ENCODE results near the gene VIL1.

DNA sequence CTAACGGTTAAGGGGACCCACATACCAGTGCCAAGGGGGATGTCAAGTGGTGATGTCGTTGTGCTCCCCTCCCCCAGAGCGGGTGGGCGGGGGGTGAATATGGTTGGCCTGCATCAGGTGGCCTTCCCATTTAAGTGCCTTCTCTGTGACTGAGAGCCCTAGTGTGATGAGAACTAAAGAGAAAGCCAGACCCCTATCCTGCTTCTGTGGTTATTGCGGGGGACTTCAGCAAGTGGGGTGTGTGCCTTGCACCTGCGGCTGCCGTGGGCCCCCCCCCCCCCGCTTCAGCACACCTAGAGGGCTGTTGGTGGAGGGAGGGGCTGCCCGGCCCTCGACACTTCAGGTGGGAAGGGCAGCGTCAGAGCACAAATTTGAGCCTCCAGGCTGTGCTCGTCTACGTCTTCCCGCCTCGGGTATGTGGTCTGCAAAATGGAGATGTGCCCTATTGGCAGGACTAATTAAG lies 13.1 kb upstream of the VIL1 start:
- TF ChIP-seq, protein P1, sequence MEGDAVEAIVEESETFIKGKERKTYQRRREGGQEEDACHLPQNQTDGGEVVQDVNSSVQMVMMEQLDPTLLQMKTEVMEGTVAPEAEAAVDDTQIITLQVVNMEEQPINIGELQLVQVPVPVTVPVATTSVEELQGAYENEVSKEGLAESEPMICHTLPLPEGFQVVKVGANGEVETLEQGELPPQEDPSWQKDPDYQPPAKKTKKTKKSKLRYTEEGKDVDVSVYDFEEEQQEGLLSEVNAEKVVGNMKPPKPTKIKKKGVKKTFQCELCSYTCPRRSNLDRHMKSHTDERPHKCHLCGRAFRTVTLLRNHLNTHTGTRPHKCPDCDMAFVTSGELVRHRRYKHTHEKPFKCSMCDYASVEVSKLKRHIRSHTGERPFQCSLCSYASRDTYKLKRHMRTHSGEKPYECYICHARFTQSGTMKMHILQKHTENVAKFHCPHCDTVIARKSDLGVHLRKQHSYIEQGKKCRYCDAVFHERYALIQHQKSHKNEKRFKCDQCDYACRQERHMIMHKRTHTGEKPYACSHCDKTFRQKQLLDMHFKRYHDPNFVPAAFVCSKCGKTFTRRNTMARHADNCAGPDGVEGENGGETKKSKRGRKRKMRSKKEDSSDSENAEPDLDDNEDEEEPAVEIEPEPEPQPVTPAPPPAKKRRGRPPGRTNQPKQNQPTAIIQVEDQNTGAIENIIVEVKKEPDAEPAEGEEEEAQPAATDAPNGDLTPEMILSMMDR (IDR thresholded peaks at IDR 0.05), result no peak
- TF ChIP-seq POLR2AphosphoS5 (IDR thresholded peaks at IDR 0.05), result no peak

Measured in prostate gland (tissue), 2 donors.